HG02970 (cell line): ENCODE results near the gene BGN.

Experiments
- ATAC-seq: cut with Tn5 transposase; IDR thresholded peaks from one replicate; pipeline ENCODE4 v1.9.1; 2021; ENCODE audit warnings: mild to moderate bottlenecking, moderate library complexity, moderate number of reproducible peaks; ENCODE audit not compliant: unreplicated experiment, low FRiP score

BGN gene

GRCh38 chrX:153494541-153495361, at the start of gene BGN:
Gene BGN, plus strand, starts transcription at chrX:153494980. Its CDS starts 9,652 bp downstream, at chrX:153504632.
- ATAC-seq: no peak

GRCh38 chrX:153445106-153445855, 49.5 kb upstream of the BGN start:
- no peak for ATAC-seq

DNA sequence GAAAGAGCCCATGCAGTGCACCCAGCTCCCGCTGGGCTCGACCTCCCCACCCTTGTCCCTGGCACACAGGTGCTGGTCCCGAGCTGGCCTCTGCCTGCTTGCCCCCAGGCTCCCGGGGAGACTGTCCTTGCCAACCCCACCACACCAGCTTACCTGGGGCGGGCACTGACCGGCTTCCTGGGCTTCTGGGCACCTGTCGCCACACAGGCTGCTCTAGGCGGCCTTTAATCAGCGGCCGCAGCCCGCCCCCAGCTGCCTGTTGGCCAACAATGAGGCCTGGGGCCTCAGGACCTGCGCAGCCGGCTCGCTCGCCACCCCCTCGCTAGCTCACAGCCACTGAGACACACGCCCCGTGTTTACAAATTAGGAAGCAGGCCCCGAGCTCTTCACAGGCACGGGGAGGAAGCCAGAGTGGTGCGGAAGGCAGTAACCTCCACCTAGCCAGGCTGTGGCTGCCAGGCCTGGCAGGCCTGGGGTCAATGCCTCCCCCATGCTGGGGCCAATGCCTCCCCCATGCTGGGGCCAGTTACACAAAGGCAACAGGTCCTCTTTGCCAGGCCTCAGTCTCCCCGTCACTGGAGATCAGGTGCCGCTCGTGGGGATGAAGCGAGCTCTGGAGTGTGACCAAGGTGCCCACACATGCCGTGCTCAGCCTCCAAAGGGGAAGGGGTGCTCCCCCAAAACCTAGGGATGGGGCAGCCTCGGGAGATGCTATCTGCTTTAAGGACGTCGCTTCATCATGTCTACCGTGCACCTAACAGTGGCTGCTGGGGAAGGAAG, 48.7 kb upstream of the BGN start, which contains the start of gene TREX2:
Gene TREX2, minus strand, starts transcription at position 201 of the 780 bp plus-strand sequence. CDS start 626 bp downstream, outside the sequence.
- ATAC-seq: no peak

DNA sequence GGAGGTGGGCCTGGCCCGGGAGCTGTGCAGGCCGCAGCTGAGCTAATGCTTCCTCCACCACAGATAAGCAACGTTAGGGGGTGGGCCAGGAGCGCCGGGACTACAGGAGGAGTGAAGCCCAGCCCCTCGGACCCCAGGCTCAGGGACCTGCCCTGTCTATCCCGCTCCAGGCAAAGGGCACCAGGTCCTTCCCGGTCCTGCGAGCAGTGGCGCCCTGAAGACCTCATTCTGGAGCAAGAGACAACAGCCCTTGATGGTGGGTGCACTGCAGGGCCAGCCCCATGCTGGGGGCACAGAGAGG, 48.2 kb upstream of the BGN start:
- no peak for ATAC-seq

- ATAC-seq: no peak
Observed at GRCh38 chrX:153446950-153447580, 47.7 kb upstream of the BGN start.

DNA sequence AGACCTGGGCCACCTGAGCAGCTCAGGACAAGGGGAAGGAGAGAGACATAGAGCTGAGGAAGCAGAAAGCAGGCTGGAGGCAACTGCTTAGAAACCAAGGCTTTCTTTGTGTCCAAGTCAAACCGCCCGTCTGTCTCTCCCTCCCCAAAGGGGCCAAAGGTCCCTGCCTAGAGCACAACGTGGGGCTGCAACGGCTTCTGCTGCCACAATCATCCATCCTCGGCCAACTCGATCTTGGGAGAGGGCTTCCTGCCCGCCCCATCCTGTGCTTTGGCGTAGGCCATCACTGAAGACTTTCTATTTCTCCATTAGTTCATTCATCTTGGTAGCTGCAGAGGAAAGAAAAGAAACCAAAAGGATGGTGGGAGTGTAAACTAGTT, 47.2 kb upstream of the BGN start:
- no peak for ATAC-seq

DNA sequence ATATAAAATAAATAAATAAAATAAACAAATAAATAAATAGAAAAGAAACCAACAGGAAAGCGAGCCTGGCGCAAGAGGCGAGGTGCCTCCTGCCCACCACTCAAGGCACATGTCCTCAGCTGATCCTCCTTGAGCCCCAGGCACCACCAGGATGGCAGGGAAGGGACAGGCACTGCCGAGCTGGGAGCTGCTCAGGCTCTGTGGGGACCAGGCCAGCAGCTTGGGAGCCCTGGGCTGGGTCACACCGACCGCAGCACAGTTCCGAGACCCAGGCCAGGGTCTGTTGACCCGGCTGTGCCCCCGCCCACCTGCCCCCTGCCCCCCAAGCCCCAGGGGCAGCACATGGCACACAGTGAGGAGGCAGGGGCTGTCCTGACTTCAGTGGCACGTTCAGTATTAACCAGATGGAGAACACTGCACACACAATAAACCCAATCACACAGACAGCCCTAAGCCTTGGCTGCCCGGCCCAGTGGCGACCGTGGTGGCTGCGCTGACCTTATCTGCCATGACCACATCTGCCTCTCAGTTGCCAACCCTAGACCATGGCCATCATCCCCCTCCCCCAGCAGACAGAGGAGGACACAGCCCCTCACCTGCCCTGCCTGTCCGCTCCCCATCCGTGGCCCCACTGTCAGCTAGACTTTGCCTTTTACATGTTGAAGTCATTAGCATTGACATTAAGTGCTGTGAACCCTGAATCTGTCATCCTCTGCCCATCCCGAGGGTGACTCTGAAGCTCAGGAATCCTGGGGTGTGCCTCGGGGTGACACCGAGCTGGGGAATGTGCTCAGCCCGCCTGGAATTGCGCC, 46.0 kb upstream of the BGN start:
- ATAC-seq: no peak

- no peak for ATAC-seq
Observed at GRCh38 chrX:153449368-153450113, 45.2 kb upstream of the BGN start.

GRCh38 chrX:153450114-153450948, 44.4 kb upstream of the BGN start:
- ATAC-seq: no peak

DNA sequence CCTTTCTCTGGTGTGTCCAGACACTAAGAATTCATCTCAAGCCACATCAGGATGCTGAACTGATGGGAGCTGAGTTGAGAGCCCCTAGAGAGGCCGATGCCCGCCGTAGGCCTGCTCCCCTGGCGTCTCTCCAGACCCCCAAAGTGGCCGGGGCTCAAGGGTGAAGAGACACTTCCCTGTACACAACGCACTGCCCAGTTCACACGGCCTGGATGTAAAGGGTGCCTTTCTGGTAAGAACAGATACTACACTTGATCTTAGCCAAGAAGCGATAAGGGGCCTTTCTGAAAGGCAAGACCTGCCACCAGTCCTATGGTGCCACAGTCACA, 43.9 kb upstream of the BGN start:
- ATAC-seq: no peak

DNA sequence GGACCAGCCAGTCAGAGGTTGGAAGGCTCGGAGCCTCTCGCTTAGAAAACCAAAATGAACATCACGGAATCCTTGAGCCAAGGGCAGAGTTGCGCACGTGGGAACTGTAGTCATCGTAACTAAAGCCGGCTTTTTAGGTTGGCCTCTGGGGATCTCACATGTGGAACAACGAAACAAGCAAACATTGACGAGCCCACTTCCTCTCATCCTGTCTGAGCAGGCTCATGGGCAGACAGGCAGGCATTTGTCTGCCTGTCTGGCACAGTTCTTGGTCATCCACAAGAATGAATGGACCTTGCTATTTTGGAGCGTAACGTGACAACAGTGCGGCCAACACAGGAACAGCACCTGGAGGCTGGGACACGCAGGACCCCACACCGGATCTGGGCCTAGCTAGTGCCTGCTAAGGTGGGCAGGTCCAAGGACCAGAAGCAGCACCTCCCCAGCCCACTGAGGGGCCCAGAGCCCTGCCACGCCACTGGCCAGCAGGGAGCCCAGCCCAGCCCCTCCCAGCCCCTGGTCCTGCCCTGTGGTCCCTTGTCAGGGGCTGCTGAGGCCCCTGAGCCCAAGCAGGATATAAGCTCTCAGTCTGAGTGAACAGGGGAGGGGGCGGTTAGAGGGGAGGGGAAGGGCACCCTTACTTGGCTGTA, 39.8 kb upstream of the BGN start:
- ATAC-seq: no peak

DNA sequence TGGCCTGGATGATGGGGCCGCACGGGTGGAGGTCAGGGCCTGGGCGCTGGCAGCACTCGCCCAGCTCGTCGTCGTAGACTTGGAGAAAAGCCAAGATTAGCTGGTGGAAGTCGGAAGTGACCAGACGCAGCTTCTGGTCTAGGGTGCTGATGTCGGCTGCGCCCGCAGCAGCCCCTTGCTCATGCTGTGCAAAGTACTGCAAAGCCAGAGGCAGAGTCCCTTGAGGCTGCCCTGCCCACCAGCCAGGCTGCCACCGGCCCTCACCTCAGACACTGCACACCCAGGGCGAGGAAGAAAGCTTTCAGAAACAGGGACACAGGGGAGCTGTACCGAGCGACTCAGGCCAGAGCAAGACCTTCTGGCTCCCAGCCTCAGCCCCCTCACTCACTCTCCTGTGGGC, 39.2 kb upstream of the BGN start:
- no peak for ATAC-seq

DNA sequence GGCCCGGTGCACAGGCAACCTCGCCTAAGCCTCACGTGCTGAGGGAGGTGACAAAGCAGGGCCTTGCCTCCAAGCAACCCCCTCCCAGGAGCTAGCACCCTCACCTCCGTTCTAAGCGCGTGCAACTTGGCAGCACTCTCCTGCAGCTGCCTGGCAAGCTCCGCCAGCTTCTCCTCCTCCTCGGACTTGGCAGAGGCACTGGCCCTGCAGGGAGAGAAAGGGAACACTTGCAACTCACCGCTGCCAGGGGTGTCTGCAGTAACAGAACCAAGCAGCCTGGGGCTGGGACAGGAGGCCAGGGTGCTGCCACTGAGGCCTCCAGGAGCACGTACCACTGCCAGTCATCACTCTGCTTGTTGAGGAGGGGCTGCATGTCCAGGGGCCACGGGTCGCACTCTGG, 38.6 kb upstream of the BGN start:
- no peak for ATAC-seq

GRCh38 chrX:153456704-153457103, 38.1 kb upstream of the BGN start:
- no peak for ATAC-seq

GRCh38 chrX:153457136-153457825, 37.5 kb upstream of the BGN start:
- no peak for ATAC-seq

DNA sequence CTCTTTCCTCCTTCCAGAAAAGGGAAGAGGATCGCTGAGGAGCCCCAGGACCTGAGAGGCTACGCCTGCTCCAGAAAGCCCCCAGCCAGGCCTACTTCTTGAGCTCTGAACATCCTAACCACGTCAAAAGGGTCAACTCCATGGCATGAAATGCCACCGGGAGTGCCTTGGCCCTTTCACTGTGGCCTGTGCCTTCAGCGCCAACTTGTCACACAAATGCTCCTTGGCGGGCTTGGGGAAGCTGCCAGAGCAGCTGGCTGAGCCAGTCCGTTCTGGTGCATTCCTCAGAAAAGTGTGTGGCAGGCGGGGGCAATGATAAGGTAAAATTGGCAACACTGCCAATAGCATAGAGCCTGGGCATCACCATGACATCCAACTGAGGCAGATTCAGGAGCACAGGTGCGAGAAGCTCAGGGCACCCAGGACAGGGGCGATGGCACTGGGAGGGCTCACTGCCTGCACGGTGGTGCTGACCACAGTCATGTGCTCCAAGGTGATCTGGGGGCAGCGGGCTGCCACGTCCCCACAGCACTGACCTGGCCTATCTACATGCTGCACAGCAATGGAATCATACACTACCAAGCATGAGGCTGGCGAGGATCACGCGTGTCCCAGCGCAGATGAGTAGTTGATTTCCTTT, 36.8 kb upstream of the BGN start:
- ATAC-seq: no peak

DNA sequence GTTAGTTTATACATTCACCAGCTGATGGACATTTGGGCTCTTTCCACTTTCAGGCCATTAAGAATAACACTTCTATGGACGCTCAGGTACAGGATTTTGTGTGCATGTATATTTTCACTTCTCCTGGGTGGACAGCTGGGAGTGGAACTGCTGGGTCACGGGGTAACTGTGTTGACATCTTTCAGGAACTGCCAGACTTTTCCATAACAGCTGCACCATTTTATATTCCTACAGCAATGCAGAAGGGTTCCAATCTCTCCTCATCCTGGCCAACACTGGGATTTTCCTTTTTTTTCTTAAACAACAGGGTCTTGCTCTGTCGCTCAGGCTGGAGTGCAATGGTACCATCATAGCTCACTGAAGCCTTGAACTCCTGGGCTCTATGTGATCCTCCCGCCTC, 36.3 kb upstream of the BGN start:
- ATAC-seq: no peak
